AG09309 (cell line): ENCODE results near the gene HCN3.
"Not testable (repeated sequence)": the region's sequence is repeated elsewhere in the genome, so short reads cannot be mapped to it uniquely, and the experiment has no call there.

Experiments used
- DNase-seq: peaks from one replicate; pipeline ENCODE4 v3.0.0-alpha.2; 2010; ENCODE audit warnings: low read depth
- H3K4me3 ChIP-seq: 2 replicates; pipeline ENCODE4 v1.5.1; 2011; ENCODE audit warnings: mild to moderate bottlenecking, low read depth, low read length, moderate library complexity; ENCODE audit not compliant: control insufficient read depth
- TF ChIP-seq, protein P1 (sequence below): IDR thresholded peaks from 2 replicates; pipeline ENCODE4 v1.5.1; 2011; ENCODE audit warnings: mild to moderate bottlenecking, low read depth, low read length, inconsistent platforms; ENCODE audit not compliant: insufficient read depth, control insufficient read depth; ENCODE audit errors: missing control alignments

Gene HCN3

DNA sequence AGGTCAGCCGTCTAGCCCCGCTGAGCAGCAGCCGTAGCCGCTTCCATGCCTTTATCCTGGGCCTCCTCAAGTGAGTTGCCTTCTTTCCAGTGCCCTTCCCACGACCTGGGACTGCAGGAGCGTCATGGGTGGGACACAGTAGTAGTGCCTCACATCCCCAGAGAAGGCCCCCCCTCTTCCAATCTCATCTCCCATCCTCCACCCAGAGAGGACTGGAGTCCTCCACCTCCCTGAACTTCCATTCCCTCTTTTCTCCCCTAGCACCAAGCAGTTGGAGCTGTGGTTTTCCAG lies 48.3 kb downstream of the HCN3 start:
- TF ChIP-seq, protein P1, sequence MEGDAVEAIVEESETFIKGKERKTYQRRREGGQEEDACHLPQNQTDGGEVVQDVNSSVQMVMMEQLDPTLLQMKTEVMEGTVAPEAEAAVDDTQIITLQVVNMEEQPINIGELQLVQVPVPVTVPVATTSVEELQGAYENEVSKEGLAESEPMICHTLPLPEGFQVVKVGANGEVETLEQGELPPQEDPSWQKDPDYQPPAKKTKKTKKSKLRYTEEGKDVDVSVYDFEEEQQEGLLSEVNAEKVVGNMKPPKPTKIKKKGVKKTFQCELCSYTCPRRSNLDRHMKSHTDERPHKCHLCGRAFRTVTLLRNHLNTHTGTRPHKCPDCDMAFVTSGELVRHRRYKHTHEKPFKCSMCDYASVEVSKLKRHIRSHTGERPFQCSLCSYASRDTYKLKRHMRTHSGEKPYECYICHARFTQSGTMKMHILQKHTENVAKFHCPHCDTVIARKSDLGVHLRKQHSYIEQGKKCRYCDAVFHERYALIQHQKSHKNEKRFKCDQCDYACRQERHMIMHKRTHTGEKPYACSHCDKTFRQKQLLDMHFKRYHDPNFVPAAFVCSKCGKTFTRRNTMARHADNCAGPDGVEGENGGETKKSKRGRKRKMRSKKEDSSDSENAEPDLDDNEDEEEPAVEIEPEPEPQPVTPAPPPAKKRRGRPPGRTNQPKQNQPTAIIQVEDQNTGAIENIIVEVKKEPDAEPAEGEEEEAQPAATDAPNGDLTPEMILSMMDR: no peak
- no peak for DNase-seq
- peak overlapping the region; percentile 98 for H3K4me3 ChIP-seq

DNA sequence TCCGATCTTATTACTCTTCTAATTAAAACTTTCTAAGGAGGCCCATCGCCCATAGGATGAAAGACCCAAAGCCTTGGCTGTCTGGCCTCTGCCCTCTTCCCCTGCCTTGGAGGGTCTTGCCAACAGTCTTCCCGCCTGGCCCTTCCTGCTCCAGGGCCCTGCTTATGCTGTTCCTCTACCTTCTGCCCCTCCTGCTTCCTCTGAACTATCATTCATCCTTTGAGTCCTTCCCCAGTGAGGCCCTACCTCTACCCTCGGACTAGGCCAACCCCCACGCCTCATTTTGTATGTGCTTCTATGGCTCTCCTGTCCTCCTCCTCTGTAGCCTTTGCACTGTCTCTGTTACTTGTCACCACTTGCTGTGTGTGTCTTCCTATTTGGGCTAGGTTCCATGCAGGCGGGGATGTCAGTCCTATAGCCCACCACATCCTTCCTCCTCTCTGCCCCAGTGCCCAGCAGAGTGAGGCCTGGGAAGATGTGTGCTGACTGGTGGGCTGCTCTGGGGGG lies 48.8 kb downstream of the HCN3 start:
- no peak for DNase-seq
- no peak overlapping the region for H3K4me3 ChIP-seq
- TF ChIP-seq, protein P1: no peak

DNA sequence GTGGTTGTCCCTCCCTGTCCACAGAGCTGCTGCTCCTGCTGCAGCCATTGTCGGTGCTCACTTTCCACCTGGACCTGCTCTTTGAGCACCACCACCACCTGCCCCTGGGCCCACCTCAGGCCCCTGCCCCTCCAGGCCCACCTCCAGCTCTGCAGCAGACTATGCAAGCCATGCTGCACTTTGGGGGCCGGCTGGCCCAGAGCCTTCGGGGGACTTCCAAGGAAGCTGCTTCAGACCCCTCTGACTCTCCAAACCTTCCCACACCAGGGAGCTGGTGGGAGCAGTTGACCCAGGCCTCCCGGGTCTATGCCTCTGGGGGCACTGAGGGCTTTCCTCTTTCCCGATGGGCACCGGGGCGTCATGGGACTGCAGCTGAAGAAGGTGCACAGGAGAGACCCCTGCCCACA lies 49.4 kb downstream of the HCN3 start:
- no peak overlapping the region for H3K4me3 ChIP-seq
- TF ChIP-seq, protein P1: no peak
- no peak for DNase-seq

DNA sequence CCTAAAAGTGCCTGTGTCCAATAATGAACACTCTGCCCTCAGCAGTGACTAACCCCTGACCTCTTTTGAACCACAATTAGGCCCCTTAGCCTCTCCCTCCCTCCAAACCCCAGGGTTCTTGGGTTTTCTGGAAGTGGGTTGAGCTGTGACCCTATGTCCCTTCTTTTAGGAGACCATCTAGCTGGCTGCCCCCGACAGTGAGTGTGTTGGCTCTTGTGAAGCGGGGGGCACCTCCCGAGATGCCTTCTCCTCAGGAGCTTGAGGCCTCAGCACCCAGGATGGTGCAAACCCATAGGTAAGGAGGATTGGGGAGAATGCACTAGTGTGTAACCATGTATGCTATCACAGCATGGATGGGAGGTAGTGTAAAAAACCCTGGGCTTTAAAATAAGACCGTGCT lies 50.7 kb downstream of the HCN3 start:
- H3K4me3 ChIP-seq: no peak overlapping the region
- no peak for DNase-seq

DNA sequence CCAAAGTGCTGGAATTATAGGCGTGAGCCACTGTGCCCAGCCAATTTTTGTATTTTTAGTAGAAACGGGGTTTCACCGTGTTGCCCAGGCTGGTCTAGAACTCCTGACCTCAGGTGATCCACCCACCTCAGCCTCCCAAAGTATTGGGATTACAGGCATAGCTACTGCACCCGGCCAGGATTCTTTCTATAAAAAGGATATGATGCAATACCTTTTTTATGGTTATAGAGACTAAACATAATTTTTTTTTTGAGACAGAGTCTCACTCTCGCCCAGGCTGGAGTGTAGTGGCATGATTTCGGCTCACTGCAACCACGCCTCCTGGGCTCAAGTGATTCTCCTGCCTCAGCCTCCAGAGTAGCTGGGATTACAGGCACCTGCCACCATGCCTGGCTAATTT lies 51.6 kb downstream of the HCN3 start:
- H3K4me3 ChIP-seq, DNase-seq: not testable (repeated sequence)

More for the DNA sequence above, 50.7 kb downstream of the HCN3 start:
- TF ChIP-seq, protein P1: no peak

DNA sequence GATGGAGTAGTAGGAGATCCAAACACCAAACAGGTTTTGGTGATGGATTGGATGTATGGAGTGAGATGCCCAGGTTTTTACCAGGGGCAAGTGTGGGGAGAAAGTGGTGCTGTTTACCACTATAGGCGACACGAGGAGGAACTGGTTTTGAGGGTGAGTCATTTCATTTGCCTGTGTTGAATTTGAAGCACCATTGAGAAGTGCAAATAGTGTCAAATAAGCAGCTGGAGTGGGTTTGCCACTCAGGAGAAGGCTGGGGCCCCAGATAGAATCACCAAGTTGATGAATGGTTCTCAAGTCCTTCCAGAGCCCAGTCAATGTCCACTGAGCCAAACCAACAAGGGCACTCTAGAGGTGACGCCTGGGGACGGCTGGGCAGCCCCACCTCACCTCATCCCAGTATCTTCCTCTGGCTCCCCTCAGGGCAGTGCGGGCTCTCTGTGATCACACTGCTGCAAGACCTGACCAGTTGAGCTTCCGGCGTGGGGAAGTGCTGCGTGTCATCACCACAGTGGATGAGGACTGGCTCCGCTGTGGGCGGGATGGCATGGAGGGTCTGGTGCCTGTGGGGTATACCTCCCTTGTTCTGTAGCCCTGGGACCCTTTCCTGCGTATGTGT lies 52.8 kb downstream of the HCN3 start:
- TF ChIP-seq, protein P1: no peak
- H3K4me3 ChIP-seq: no peak overlapping the region
- no peak for DNase-seq

DNA sequence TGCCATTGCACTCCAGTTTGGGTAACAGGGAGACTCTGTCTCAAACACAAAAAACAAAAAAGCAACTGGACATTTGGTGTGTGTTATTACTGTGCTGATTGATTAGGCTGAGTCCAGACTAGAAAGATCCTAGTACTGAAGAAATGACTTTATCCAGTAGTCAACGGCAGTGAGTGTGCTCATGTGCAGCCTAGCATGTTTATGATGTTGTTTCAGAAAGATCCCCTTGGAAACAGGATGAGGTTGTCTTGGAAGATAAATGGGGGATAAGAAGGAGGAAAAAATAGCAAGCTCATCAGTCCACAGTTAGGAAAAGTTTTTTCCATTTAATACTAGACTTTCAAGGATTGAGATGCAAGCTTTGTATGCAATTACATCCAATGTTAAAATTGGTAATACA lies 57.7 kb downstream of the HCN3 start:
- DNase-seq: no peak
- TF ChIP-seq, protein P1: no peak
- H3K4me3 ChIP-seq: no peak overlapping the region
